ENCODE data around the gene TMEM123.
"Not testable (repeated sequence)": the region's sequence is repeated elsewhere in the genome, so short reads cannot be mapped to it uniquely, and the experiment has no call there.

Gene TMEM123

DNA sequence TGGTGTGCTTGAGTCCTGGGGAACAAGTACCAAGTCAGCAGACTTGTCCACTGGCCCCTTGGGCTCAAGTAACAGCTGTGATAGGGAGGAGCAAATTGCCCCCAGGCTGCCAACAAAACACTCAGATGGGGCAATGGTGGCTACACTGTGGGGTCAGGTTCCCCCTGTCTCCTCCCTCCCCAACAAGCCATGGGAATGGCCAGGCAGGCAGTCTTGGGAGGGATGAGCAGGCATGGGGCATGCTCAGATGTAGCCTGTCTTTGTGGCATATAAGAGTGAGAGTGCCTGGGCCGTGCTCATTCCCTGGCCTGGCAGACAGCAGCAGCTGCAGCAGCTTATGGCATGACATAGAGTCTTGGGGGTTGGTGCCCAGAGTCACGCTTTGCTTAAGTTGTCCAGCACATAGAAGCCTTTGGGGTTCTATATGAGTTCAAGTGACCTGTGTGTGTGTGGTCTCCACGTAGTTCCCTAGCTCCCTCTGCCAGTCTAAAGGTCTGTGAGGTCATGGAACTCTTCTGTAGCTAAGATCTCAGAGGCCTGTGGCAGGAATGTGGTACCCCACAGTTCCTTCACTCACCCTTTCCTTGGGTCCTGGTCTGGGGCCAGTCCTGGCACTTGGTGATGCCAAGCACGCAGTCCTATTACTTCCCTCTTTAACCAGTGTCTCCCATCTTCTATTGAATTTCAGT, 60.9 kb downstream of the TMEM123 start:
- DNase-seq: no peak

DNA sequence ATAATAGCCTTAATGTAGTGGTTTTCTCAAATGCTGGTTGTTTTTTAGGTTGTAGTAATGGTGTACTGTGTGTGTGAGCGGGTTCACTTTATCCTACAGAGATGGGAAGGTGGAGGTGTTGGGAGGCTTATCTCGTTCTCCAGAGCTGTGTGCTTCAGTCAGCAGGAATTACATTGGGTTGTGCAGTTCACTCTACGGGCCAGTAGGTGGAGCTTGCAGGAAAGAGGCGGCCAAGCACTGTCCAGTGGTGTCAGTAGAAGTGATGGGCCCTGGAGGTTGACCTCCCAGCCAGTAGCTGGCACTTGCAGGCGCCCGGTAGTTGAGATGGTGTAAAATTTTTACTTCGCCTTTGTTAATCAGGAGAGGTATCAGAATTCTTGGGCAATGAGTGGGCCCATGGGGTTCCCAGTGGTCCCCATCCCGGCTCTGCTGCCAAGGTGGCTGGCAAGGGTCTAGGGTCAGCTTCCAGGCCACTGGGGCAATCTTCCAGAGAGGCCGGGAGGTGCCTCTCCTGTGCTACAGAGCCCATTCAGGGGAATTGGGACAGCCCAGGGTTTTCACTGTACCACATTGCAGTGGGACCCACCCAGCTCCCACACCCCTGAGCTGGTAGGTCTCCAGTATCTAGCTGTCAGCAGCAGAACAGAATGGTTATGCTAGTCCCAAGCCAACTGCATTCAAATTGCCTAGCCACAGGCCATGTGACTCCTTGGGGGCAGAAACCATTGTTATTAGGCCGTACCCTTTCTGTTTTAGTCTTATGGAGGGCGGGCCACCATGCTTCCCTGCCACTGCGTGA, 61.7 kb downstream of the TMEM123 start:
- peak; percentile 38 to 69 for DNase-seq

DNA sequence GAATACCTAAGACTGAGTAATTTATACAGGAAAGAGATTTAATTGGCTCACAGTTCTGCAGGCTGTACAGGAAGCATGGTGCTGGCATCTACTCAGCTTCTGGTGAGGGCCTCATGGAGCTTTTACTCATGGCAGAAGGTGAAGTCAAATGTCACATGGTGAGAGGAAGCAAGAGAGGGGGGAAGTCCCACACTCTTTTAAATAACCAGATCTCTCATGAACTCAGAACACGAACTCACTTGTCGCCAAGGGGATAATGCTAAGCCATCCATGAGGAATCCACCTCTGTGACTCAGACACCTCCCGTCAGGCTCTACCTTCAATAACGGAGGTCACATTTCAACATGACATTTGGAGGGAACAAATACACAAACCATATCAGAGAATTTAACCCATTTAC, 63.3 kb downstream of the TMEM123 start:
- no peak for DNase-seq

DNA sequence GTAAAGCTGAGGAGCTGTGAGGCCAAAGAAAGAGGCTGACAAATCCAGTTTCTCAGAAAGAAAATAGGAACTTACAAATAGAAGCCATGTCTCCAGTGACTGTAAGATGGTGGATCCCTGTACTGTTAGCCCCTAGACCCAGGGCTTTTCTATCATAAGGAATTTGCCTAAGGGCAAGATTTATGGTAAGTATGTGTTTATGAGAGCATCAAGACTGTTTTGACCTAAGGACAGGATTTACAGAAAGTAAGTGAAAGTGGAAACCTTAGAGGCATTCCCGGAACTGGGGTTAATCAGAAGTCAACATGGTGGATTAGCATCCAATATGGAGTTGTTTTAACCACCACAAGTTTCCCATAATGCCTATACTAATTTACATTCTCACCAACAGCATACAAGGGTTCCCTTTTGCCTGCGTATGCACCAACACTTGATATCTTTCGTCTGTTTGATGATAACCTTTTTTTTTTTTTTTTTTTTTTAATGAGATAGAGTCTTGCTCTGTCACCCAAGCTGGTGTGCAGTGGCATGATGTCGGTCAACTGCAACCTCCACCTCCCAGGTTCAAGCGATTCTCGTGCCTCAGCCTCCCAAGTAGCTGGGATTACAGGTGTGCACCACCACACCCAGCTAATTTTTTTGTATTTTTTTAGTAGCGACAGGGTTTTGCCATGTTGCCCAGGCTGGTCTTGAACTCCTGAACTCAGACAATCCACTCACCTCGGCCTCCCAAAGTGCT, 65.4 kb downstream of the TMEM123 start:
- DNase-seq: no peak

DNA sequence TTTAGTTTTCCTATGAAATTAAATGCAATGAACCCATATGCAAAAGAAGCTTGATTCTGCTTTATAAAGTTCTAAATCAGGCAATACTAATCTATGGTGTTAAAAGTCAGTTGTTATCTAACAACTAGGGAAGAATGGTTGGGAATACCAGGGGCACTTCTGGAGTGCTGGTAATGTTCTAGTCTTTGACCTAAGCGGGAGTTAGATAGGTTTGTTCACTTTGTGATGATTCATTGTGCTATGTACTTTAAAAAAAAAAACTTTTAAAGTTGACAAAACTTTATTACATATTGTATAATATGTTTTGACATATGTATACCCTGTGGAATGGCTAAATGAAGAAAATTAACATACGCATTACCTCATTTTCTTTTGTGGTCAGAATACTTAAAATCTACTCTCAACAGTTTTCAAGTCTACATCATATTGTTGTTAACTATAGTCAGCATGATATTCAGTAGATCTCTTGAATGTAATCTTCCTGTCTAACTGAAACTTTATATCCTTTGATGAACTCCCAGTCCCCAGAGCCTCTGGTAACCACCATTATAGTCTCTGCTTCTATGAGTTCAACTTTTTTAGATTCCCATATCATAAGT, 66.3 kb downstream of the TMEM123 start:
- DNase-seq: no peak

DNA sequence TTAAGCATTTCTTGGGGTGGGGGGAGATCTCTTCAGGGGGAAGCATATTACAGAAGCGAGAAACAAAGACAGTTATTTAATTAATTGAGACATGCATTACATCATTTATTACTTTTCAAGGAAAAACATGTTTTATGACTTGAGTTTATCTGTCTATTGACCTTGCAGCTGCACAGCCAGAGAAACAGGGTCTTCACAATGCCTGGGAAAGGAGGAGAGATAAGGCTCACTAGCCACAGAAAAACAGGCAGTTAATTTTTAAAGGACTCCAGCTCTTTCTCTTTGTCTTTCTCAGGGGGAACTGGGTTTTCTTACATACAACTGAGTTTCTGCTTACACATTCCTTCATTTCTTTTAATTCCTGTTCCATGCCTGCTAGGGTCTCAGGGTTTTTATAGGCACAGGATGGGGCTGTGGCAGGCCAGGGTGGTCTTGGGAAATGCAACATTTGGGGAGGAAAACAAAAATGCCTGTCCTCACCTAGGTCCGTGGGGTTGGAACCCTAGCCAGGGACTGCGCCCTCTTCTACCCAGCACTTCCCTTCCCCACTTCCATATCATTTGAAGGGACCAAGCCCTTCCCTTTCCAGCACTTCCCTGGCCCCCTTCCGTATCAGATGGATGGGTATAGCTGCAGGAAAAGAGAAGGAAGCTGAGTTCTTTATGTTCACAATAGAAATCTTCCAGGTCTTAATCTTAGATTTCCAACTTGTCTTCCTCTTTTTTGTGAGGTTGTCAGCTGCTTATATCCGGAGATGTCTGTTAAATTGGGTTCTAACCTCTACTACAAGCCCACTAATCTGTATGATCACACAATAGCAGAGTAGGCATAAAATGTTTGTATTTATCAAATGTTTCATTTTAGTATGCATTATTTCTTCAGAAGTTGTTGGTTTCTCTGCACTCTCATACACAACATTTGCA, 67.2 kb downstream of the TMEM123 start:
- DNase-seq: peak; percentile 50 to 65

GRCh38 chr11:102384419-102385079, 68.0 kb downstream of the TMEM123 start:
- DNase-seq: no peak

DNA sequence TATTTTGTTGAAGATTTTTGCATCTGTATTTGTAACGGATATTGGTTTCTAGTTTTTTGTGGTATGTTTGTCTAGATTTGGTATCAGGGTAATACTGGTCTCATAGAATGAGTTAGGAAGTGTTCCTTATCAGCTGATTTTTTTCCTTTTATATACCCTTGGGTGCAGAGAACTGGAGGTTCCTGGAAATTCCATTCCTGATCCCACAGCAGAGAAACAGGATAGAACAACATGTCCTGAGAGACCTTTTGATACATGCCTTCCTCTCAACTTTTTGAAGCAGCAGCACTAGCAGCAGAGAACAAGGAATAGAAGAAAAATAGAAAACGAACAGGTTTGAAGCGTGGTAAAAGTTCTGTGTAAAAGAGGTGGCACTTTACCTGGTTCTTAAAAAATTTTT, 68.7 kb downstream of the TMEM123 start:
- no peak for DNase-seq

DNA sequence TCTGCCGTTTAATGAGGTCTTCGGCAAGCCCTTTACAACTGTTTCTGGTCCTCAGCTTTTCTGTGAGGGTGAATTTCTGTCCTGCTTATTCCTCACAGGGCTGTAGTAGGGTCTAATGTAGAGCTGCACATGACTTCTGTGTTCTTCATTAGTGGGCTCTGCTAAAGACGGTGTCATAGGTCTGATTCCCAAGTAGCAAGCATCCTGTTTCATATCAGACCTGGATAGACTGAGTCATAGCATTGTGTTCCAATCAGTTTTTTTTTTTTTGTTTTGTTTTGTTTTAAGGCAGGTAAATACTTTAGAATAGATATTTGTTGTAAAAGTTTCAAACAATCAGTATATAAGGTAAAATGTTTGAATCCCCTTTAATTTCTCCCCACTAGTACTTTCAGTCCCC, 70.2 kb downstream of the TMEM123 start:
- no peak for DNase-seq

DNA sequence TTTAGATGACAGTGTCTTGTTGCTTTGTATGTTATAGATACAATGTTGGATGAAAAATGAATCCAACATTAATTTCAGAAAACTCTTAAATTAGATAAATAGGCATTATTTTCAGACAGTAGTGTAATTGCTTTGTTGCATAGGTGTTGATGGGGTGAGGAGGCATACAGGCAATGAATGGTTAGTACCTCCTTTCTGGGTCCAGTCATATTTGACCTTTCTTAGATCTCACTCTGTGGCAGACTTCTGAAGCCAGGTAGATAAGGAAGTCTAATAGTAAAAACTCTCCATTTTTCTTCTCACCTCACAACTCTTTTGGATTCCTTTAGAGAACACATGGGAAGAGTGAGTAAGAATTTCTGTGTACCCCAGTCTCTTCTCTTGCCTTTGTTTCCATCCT, 73.7 kb downstream of the TMEM123 start:
- DNase-seq: no peak

GRCh38 chr11:102377891-102378290, 74.7 kb downstream of the TMEM123 start:
- DNase-seq: no peak

- no peak for DNase-seq
Observed at GRCh38 chr11:102375720-102376399, 76.7 kb downstream of the TMEM123 start.

GRCh38 chr11:102374633-102375424, 77.7 kb downstream of the TMEM123 start:
- not testable (repeated sequence) for DNase-seq

DNA sequence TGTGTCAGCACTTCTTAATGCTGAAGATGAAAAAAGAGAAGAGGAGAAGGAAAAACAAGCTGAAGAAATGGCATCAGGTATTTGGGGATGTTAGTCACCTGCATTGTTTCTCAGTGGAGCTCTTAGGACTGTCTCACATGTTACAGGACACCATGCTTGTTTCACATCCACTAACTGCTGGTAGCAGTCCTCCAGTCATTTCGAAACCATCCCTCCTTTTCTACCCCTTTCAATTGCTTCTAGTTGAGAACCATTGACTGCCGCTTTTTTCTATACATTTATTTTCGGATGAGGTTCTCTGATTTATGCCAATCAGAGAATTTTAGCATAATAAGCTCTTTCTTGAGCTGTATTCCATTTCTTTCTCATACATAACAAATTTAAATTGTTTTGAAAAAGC, 84.1 kb downstream of the TMEM123 start:
- DNase-seq: no peak

DNA sequence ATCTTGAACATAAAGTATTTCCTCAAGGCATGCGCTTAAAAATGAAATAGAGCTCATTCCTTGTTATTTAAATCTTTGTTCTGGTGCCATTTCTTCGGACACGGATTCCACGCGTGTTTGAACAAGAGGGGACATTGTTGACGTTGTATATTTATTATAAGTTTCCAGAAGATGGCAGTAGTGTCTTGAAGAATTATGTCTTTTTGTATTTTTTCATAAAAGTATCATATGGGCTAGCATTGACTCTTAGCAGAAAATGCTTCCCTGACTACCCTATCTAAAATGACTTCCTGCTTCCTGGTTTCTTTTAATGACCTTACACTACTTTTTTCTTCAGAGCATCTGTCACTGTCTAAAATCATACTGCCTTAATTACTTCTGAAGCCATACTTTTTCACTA, 85.2 kb downstream of the TMEM123 start:
- peak; percentile 58 to 71 for DNase-seq

DNA sequence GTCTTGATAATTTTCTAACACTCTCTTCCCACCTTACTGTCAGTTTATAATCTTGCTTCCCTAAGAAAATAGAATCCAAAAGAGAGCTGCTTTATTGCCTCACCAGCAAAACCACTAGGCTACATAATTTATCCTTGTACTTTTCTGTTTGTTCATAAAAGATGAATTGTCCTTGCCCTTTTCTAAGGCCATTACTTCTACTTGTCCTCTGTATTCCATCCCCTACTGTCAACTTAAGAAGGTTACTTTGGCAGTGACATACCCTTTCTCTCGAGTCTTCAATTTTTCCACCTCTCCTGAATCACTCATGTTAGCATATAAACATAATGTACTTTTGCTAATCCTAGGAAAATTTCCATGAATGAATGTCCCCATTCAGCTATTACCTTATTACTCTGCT, 87.6 kb downstream of the TMEM123 start:
- DNase-seq: no peak

GRCh38 chr11:102361086-102362031, 91.2 kb downstream of the TMEM123 start:
- no peak for DNase-seq

GRCh38 chr11:102360681-102361080, 91.9 kb downstream of the TMEM123 start:
- no peak for DNase-seq

- DNase-seq: no peak
Observed at GRCh38 chr11:102359372-102359771, 93.2 kb downstream of the TMEM123 start.
